ENCODE data around the gene PAX3.

The PAX3 gene

DNA sequence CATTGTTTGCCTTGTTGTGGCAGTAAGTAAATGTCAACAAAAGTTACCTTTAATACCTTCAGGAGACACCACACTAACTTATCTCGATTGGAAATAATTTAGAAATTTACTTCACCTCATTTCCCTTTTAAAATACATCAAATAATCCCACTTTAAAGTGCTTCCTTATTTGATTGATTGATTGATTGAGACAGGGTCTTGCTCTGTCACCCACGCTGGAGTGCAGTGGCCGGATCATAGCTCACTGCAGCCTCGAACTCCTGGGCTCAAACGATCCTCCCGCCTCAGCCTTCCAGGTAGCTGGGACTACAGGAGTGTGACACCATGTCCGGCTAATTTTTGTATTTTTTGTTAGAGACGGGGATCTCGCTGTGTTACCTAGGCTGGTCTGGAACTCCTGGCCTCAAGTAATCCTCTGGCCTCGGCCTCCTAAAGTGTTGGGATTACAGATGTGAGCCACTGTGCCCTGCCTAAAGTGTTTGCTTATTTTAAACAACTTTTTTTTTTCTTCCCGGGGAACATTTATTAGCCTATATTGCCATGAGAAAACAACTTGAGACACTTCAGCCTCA lies 12.0 kb upstream of the PAX3 start:
- DNase-seq (ENCODE audit: low read depth in 1 of 2, low spot score in 1 of 2) = no peak

GRCh38 chr2:222309766-222310165 lies 11.0 kb upstream of the PAX3 start:
- no peak for DNase-seq (ENCODE audit: low read depth in 1 of 2, low spot score in 1 of 2)

DNA sequence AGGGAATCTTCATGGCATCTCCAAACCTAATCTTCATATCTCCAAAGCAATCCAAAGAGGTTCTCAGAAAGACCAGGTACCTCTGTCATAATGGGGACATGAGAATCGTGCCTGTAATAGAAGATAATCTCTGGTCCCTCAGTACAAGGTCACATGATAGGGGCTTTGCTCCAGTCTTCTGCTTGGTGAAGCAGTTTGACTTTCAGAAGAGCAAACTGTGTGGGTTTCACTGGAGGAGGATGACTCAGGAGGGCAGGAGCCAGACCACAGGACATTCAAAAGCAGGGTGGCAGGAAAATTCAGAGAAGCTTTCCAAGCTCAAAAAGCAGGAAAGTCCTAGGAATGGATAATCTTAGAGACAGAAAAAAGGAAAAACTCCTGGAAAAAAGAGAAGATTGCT lies 10.6 kb upstream of the PAX3 start:
- no peak for DNase-seq (ENCODE audit: low read depth in 1 of 2, low spot score in 1 of 2)

DNA sequence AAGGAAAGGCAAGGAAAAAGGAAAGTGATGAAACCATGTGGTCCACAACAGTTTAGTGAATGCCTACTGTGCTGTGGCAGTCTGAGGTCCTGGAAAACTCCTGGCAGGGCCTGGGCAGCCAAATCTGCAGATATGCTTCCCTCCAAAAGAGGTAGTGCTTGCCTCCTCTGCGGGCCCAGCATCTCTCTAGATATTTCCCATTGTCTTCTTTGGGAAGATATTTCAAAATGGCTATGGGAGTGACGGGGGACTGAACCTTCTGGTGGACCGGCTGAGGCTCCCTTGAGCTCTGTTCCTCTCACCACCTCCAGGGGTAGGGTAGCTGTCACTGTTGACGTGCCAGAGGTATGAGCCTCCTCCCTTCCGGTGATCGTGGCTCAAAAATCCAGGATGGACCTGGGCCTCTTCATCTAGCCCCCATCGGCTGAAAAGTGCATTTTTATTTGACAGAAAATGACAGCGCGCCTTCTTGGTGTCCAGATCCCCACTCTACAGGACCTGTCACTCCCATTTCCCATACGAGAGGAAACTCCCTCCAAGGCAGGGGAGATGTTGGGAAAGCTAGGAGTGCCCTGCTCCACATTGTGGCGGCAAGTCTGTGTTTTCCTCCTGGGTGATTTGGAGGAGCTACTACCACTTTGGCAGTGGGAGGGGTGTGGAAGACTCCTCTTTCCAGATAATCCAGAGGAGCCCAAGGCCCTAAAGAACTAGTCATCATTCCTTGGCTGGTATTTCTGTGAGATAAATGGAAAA lies 9.4 kb upstream of the PAX3 start:
- no peak for DNase-seq (ENCODE audit: low read depth in 1 of 2, low spot score in 1 of 2)

- DNase-seq (ENCODE audit: low read depth in 1 of 2, low spot score in 1 of 2) = no peak
These were observed 8.5 kb upstream of the PAX3 start for GRCh38 chr2:222307143-222307756.

DNA sequence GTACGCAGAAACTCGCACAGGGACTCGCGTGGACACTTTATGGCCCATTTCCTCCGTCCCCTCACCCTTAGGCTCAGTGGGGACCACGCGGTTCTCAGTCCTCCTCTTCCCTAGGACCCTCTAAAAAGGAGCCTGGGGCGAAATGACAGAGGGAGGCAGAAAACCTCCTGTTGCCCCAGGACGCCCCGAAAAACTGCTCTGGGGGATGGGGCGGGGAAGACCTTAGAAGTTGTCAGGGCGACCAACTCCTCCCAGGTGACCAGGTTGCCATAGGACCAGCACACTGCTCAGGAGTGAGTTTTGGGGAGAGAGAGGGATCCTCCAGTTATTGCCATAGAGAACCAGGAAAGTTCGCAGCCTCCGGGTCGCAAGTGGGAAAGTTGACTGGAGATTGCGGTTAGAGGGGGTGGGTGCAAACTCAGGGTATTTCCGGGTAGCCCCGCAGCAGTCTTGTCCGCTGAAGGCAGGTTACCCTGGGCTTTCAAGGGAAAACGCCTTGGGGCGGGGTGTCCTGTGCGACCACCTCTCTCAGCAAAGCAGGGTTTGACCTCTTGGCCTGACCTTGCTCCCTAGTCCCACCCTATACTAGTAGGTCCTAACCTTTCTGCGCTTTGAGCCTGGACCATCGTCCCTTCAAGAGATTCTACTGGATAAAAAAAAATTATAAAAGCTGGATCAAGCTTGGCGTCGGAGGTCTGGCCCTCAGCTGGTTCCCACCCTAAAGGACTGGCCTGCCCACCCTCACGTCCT lies 7.8 kb upstream of the PAX3 start:
- no peak for DNase-seq (ENCODE audit: low read depth in 1 of 2, low spot score in 1 of 2)

DNA sequence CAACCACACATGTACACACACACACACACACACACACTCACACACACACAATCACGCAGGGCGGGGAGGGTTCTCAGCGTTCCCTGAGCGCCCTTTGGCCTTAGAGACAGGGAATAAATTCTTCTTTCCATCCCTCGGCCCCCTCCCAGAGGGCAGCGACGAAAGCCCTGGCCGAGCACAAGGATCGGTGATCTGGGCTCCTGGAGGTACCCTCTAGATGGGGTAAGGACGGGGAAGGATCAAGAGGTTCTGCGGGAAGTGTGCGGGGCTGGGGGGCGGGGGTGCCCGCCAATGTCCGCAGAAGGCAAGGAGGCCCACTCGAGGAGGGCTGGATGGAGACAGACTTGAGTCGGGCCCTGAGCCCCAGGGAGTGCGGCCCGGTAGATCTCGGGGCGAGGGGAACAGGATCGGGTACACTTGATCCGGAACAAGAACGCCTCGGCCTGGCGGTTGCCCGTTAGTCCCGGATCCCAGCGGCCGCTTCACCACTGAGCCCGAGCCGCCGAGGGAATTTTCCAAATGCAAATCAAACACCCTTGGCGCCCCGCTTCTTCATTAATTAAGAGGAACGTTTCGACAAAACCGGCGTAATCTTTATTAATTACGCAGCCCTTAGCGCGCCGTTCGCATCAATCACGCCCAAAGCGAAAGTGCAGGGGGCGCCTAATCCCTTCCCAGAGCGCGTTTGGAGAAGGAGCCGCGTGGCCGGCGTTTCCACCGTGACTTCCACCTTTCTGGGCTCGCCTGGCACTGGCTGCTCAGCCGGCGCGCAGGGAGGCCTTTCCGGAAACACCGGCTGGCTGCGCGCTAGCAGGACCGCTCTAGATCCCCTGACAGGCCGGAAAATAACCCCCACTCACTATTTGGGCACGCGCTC lies 7.0 kb upstream of the PAX3 start:
- no peak for DNase-seq (ENCODE audit: low read depth in 1 of 2, low spot score in 1 of 2)

GRCh38 chr2:222304737-222305515 lies 6.1 kb upstream of the PAX3 start:
- no peak for DNase-seq (ENCODE audit: low read depth in 1 of 2, low spot score in 1 of 2)

DNA sequence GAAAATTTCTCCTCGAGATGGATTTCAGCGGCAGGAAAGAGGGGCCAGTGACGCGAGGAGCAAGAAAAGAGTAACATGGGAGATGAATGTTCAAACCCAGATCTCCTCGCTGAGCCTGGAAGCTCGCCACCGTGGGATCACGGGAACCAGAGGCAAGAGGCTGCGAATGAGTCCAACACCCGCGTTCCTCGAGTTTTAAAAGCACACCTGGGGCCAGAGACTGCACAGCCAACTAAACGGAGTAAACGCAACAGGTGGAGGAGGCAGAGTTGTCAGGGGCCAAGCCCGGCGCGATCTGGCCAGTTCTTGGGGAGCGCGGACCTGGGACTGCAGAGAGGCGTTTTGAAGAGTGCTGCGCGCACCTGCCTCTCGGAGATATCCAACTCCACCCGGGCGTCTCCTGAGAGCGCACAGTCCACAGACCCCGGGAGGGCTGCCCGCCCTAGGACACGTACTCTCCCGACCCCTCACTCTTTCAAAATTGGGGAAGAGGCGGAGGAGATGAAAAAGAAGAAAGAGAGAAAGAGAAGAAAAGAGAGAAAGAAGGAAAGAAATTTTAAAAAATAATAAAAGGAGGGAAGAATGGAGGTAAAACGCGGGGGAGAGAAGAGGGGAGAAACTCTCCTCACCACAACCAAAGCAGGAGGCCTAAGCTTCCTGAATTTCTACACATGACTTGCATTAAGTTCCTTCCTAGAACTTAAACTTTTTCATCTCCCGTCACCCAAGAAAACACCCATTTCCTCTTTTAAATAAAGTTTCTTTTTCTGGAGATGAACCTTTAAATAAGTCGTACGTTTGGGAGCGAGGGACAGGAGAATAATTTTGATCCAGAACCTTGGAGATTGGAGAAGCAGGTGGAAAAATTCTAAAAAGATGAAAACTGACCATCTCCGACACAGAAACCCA lies 5.3 kb upstream of the PAX3 start:
- no peak for DNase-seq (ENCODE audit: low read depth in 1 of 2, low spot score in 1 of 2)

GRCh38 chr2:222303045-222303827 lies 4.4 kb upstream of the PAX3 start:
- no peak for DNase-seq (ENCODE audit: low read depth in 1 of 2, low spot score in 1 of 2)

DNA sequence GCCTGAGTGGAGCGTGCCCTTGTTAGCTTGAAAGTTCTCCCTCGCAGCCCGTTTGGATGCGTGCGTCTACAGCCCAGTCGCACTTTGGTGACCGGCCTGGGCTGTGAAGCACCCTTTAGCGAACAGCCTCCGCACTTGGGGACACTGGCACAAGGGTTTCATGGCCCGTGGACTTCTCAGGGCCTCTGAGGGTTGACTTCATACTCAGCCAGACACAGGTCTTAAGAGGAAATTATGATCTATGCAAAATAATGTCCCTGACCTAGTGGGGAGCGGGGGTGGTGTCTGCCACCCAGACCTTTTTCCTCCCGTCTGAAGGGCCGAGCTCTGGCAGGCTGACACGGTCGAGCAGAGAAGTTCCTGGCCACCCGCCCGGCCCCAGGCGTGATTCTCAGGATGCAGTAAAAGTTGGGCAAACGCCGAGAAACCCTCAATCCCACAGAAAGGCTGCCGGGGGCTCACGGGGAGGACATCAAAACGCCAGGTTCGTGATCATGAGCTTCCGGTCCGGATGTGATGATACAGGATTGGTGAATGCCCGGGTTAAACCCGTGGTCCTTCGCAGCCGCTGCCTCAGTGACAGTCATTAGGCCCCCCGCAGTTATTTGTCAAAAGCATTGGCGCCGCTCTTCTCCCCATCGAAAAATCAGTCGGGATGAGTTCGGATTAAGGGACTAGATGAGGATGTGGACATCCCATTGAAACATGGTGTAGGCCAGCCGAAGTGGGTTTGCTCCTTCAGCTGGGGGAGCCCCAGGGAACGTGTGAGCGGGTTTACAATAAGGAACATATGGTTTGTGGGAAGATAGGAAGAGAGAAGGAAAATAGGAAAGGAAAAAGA lies 3.6 kb upstream of the PAX3 start:
- no peak for DNase-seq (ENCODE audit: low read depth in 1 of 2, low spot score in 1 of 2)

GRCh38 chr2:222301796-222302118 lies 3.0 kb upstream of the PAX3 start:
- DNase-seq (ENCODE audit: low read depth in 1 of 2, low spot score in 1 of 2) = no peak

- DNase-seq (ENCODE audit: low read depth in 1 of 2, low spot score in 1 of 2) = no peak
These were observed 2.4 kb upstream of the PAX3 start for GRCh38 chr2:222301053-222301795.

- no peak for DNase-seq (ENCODE audit: low read depth in 1 of 2, low spot score in 1 of 2)
These were observed 1.9 kb upstream of the PAX3 start for GRCh38 chr2:222300726-222301052.

DNA sequence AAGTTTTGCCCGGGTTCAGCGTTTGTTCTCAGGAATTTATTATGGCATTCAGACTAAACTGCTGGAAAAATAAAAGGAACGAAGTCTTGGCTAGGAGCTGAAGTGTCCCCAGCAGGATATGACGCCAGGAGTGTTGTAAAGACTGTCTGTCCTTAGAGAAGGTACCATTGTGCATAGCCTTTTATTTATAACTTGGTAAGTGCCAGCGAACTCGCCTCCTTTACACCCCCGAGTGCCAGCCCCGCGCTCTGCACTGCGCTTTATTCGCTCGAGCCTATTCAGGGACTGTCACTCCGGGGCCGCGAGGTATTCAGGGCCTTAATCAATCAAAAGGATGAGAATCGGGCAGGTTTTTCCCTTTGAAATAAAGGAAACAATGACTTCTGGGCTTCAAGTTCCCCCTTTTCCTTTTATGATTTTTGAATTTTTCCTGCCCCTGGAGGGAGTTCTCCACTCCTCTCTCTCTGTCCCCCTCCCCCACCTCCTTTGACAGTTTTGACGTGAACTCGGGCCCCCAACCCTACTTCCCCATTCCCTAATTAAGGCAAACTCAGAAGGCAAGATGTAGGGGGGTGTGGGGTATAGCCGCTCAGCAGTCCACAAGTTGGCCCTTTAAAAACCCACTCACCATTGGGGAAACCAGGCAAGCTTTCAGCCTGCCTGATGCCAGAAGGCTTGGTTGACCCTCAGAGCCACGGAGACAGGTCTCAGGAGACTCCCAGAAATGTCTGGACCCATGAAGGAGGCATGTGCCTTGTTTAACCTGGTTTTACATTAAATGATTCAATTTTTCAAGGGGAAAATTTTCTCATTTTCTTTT lies 1.3 kb upstream of the PAX3 start:
- DNase-seq (ENCODE audit: low read depth in 1 of 2, low spot score in 1 of 2) = no peak

DNA sequence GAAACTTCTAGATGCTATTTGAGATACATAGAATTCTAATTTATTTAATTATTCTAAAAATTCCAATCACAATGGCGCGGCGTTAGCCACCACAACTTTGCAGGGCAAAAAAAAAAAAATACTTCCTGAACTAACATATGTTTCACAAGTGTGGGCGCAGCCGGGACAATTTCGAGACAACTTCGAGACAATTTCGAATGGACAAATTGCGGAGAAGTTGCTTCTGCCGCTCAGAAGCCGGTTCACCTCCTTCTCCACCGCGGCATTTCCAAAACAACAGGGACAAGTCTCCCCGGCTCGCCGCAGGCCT lies 842 bp downstream of the PAX3 start:
- no peak for DNase-seq (ENCODE audit: low read depth in 1 of 2, low spot score in 1 of 2)

GRCh38 chr2:222297600-222297935 lies 1.2 kb downstream of the PAX3 start:
- no peak for DNase-seq (ENCODE audit: low read depth in 1 of 2, low spot score in 1 of 2)

Measured in stimulated activated CD4-positive, alpha-beta T cell treated with anti-CD3 and anti-CD28 coated beads, Interleukin-15, amount 100 ng/mL, for 1 hour (primary cell).